Measurements from ENCODE around the gene MAML3.
A peak's percentile ranks its signal among the peaks of the same experiment; 100 is the strongest.

MAML3 gene

GRCh38 chr4:139866276-139866962 lies 287.6 kb downstream of the MAML3 start:
- DNase-seq (ENCODE audit: low read depth in 2 of 2): no peak

- DNase-seq (ENCODE audit: low read depth in 2 of 2): no peak
These were observed 288.4 kb downstream of the MAML3 start for GRCh38 chr4:139865537-139865936.

DNA sequence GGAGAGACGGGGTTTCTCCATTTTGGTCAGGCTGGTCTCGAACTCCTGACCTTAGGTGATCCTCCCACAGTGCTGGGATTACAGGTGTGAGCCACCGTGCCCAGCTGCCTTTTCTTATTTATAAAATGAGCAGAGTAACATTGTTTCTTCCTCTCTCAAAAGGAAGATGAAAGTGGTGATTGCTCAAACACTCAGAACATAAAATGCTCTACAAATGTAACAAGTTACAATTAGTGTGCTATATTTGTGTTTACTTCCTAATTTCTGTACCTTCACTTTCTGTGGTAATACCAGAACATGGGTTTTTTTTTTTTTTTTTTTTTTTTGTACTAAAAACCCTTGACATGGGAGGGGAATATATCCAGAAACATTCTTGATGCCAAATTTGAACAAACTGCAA lies 290.5 kb downstream of the MAML3 start:
- DNase-seq (ENCODE audit: low read depth in 2 of 2): no peak

DNA sequence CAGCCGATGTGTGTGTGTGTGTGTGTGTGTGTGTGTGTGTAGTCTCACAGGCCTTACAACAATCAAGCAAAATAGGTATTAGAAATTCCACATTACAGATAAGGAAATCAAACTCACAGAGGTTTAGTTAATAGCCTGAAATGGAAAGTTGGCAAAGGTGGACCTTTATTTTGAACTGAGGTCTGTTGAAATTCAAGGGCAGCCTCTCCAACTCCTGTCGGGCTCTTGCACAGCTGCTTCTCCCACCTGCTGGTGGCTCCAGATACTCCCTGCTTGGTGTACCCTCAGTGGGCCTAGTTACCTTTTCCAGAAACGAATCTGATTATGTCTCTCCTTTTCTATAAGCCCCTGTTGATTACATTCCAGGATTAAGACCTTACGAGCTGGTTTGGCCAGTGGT lies 292.5 kb downstream of the MAML3 start:
- no peak for DNase-seq (ENCODE audit: low read depth in 2 of 2)

DNA sequence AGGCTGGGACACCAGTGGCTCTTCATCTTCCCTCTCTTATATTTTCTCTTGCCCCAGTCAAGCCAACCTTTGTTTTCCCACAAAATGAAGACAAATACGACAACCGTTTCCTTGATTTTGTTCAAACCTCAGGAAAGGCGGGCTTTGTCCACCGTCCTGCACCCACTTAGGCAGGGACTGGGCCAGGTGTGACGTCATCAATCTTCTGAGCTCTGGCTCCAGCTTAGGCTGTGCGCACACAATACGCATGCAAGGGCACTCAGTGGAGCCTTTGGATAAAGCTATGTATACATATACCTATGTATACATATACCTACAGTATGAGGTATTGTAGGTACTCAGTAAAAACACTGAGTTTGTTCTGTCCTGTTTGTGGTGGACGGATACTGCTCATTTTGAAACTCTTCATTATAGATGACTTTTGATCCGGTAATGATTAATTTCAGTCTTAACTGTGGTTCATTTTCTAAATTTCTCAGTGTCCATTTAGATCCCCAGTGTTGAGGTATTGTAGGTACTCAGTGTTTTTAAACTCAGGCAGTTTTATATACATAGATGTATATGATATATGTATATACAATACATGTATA lies 293.5 kb downstream of the MAML3 start:
- DNase-seq (ENCODE audit: low read depth in 2 of 2): no peak

DNA sequence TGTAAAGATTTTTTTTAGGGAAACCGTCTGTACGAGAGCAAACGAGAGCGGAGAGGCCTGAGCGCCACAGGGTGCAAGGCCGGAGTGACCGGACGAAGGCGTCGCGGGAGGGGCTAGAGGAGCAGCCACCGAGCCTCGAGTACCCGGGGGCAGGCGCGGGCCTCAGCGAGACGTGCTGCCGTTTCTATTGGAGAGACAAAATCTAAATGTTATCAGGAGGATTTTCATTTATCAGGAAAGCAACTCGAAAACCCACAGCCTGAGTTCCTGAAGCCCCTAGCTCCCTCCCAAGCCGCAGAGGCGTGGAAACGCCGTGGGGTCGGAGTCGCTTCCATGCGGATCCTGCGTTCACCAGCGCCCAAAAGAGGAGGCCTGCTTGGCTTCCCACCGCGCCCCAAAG lies 294.1 kb downstream of the MAML3 start:
- DNase-seq (ENCODE audit: low read depth in 2 of 2): no peak

- DNase-seq (ENCODE audit: low read depth in 2 of 2): no peak
These were observed 295.4 kb downstream of the MAML3 start for GRCh38 chr4:139858436-139859205.

DNA sequence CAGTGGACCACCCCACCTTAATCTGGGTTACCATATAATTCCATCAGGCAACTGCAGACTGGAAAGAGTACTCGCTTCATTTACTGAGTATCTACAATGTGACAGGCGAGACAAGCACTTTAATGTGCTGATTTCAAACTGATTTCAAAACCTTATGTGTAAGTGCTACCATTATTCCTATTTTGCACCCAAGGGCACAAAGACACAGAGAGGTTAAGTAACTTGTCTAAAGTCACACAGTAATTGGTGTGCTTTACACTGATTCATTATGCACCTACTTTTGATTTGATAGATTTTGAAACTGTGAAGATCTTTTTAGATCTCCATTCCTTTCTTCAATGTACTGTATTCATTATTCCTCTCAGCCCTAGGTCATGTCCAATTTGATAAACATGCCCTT lies 296.0 kb downstream of the MAML3 start:
- DNase-seq (ENCODE audit: low read depth in 2 of 2): no peak

DNA sequence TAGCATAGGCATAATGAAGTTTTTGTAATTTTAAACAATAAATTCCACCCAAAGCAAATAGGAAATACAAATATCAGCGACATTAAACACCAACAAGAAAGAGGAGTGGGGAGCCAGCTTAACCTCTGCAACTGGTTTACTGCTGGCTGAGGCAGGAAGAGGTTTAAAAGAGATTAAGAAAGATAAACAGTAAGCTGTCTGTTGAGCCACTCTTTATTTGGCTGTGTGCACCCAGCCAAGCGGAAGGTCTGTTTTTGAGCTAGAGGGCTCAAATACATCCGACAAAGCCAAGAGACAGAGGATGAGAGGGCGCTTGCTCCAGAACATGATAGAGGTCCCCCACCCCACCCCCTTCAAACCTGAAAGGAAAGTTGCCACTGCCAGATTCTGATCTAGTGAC lies 297.0 kb downstream of the MAML3 start:
- no peak for DNase-seq (ENCODE audit: low read depth in 2 of 2)

DNA sequence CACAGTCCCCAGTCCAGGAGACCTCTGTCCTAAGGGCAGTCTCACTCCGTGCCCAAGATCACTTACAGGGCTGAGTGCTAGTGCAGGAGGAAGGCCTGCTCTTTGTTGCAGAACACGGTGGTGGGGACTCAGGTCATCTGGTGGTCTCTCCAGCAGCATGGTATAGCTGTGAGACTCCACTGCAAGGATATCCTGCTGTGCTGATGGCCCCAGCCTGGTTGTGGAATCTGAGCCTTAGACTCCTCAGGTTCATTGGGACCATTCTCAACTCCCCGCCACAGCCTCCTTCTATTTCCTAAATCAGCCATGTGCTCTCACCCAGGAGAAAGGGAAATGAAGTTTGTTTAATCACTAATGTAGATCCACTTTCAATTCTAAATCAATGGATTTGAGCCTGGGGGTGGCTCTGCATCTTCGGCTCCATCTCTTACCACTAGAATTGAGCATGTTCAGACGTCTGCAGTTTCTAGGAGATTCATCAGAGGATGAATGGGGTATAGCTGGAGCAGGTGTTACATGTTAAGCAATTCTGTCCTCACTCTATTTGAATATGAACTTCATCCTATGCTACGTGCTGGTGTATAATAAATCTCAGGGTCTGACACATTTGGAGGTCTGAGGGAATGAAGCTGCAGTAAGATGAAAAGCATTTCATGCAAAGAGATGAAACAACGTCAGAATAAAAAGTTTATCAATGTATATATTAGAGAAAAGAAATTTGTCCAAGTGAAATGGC lies 299.1 kb downstream of the MAML3 start:
- DNase-seq (ENCODE audit: low read depth in 2 of 2): no peak

DNA sequence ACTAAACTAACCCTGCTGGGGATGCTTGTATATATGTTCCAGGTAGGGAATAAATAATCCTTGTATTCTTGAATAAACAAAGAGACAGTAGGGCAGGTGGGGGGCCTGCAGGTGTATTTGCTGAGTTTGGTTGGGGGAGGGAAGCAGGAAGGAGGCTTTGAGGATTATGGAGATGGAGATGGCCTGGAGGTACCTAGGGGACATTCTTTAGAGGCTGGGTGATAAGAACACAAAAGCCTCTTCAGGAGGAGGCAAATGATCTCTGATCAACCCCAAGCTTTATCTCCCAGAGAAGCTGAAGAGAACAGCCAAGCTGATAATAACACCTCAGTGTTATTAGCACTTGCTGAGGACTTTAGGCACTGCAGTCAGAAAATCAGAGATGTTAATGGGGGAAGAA lies 300.7 kb downstream of the MAML3 start:
- DNase-seq (ENCODE audit: low read depth in 2 of 2): no peak

- peak in 1 of 2 donors; percentile 7 for DNase-seq (ENCODE audit: low read depth in 2 of 2)
These were observed 301.2 kb downstream of the MAML3 start for GRCh38 chr4:139852612-139853269.

DNA sequence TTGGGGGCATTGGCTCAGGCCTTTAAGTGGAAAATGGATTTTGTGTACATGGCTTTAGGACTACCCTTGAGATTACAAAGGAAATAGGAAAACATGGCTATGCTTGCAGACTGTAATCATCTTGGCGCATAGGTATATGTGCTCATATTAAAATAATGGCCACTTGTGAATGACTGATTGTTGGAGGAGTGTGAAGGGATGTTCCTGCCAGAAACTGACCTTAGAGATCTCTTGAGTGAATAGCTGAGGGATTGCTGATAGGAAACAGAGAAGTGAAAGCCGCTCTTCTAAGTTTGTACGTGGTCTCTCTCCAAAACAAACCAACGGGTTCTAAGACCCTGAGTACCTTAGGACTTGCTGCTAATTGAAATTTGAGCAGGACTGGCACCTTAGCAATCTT lies 302.3 kb downstream of the MAML3 start:
- no peak for DNase-seq (ENCODE audit: low read depth in 2 of 2)

DNA sequence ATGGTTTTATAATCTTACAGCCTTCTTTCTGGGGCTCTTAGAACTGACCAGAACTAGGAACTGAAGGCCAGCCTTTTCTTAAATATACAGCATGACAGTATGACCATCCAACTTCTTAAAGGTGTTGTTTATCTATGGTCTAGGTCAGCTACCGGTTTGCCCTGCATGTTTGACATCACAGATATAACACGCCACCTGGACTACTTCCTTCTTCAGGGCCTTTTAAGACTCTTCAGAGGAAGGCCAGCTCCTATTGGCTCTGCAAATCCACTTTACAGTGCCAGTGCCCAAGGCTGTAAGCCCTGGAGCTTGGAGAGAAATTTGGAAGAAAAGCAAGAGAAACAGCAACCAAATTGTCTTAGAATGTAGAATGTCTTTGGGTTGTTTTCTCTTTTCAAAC lies 302.9 kb downstream of the MAML3 start:
- no peak for DNase-seq (ENCODE audit: low read depth in 2 of 2)

DNA sequence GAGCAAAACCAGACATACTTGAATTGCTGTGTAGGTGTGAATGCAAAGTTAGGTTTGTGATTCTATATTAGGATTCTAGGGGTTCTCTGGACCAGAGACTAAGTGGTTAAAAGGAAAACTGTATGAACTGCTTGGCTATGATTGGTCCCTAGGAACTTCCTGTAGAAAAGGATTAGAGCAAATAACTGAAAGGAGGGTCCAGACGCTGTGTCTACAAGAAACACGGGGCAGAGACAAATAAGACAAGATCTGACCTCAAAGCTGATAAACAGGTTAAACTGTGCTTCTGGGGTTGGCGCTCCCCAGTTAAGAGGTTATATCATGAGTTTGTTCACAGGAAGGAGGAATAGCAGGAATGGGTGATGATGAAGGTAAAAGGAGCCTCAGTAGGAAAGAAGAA lies 304.8 kb downstream of the MAML3 start:
- DNase-seq (ENCODE audit: low read depth in 2 of 2): no peak

GRCh38 chr4:139848028-139848427 lies 306.0 kb downstream of the MAML3 start:
- DNase-seq (ENCODE audit: low read depth in 2 of 2): no peak

DNA sequence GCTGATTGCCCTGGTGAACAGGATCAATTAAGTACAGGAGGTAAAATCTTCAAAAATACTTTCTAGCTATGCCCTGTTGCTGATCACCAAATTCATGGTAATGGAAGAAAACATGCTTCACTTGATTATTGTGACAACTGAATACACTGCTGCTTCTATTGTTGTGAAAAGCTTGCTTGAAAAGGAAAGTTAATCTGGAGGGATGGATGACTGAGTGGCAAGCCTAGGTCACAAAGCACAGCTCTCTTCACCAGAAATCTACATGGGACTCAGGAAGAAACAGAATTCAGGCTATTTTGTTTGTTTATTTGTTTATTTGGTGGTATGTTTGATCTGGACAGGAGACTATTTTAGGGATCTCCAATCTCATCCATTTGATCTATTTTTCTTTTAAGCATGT lies 306.4 kb downstream of the MAML3 start:
- no peak for DNase-seq (ENCODE audit: low read depth in 2 of 2)

GRCh38 chr4:139846766-139847165 lies 307.2 kb downstream of the MAML3 start:
- no peak for DNase-seq (ENCODE audit: low read depth in 2 of 2)

GRCh38 chr4:139845453-139846093 lies 308.4 kb downstream of the MAML3 start:
- no peak for DNase-seq (ENCODE audit: low read depth in 2 of 2)

DNA sequence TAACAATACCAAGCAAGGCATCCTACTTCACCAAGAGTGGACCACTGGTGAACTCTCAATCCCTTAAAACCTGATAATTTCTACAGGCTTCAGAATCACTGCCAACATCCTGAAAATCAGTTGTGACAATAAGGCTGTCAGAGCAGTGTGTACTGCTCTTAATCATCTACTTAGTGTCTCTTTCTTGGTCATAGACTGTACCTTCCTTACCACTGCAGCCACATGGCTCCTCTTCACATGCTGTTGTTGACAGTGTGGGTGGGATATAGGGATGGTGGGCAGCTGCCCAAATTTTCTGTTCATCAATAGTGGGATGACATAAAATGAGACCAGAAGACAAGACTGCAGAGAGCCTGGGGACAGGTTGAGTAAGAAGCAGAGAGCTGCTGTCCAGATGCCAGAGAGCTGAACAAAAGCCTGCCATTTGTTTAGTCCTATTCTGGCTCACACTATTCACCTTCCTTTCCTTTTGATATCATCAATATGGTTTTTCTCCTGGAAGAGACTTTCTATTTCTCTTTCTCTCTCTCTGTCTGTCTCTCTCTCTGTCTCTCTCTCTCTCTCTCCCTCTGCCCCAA lies 309.4 kb downstream of the MAML3 start:
- DNase-seq (ENCODE audit: low read depth in 2 of 2): no peak

DNA sequence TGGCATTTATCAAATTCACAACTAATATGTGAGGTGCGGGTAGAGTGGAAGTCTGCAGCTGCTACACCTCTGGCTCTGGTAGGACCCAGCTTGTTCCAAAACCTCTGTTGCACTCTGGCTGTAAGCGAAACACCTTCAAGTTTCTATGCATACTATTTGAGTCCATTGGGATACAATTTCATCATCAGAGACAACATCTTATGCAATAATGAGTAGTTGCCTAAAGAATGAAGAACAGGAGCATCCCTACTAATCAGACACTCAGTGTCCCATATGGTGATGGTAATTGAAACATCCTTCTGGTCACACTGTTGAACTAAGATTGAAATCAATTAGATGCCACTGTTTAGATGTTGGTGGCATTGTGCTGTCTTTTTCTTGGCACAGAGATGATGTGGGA lies 309.9 kb downstream of the MAML3 start:
- DNase-seq (ENCODE audit: low read depth in 2 of 2): no peak

All from stimulated activated CD4-positive, alpha-beta T cell treated with anti-CD3 and anti-CD28 coated beads, Interleukin-15, amount 100 ng/mL, for 48 hours (primary cell).